Neural progenitor cell (in vitro differentiated cells): ENCODE data around the gene BICD1. TPM values are rescaled to one million over a fixed set of nuclear protein-coding genes. Genes with fewer than 3 reads are reported as not detected.

Source experiments
- DNase-seq: peaks from one replicate; pipeline ENCODE4 v3.0.0-alpha.2; 2016; ENCODE audit warnings: low spot score
- H2AFZ ChIP-seq: fragments of 200-600 bp; sonication (generic); replicated peaks from 2 replicates; pipeline ENCODE4 v1.6.1; 2016; ENCODE audit warnings: antibody characterized with exemption
- H3F3A ChIP-seq: fragments of 200-600 bp; sonication (generic); 2 replicates; pipeline ENCODE4 v1.6.1; 2016; ENCODE audit warnings: antibody characterized with exemption, low read depth
- H3K27ac ChIP-seq: fragments of 200-600 bp; sonication (generic); 2 replicates; pipeline ENCODE4 v1.5.1; 2016; ENCODE audit warnings: mild to moderate bottlenecking
- H3K27me3 ChIP-seq: fragments of 200-600 bp; sonication (generic); 2 replicates; pipeline ENCODE4 v1.6.1; 2016; ENCODE audit warnings: mild to moderate bottlenecking, moderate library complexity
- H3K36me3 ChIP-seq: fragments of 200-600 bp; sonication (generic); 2 replicates; pipeline ENCODE4 v1.5.1; 2016
- H3K4me1 ChIP-seq: fragments of 200-600 bp; sonication (generic); 2 replicates; pipeline ENCODE4 v1.6.1; 2016; ENCODE audit warnings: mixed run types
- H3K4me2 ChIP-seq: fragments of 200-600 bp; sonication (generic); 2 replicates; pipeline ENCODE4 v1.6.1; 2016
- H3K4me3 ChIP-seq: fragments of 200-600 bp; sonication (generic); 2 replicates; pipeline ENCODE4 v1.5.1; 2016
- H3K79me2 ChIP-seq: fragments of 200-600 bp; sonication (generic); 2 replicates; pipeline ENCODE4 v1.6.1; 2016; ENCODE audit warnings: low read depth
- H3K9ac ChIP-seq: fragments of 200-600 bp; sonication (generic); 2 replicates; pipeline ENCODE4 v1.6.1; 2016
- H3K9me3 ChIP-seq: fragments of 200-600 bp; sonication (generic); 2 replicates; pipeline ENCODE4 v1.5.1; 2016; ENCODE audit warnings: low read depth
- H4K20me1 ChIP-seq: fragments of 200-600 bp; sonication (generic); 2 replicates; pipeline ENCODE4 v1.6.1; 2016; ENCODE audit warnings: low read depth
- H3K27ac Mint-ChIP-seq: 3 replicates; pipeline ENCODE4 v1.8.0; 2021; ENCODE audit warnings: mixed read lengths
- H3K27me3 Mint-ChIP-seq: 2 replicates; pipeline ENCODE4 v1.8.0; 2022; ENCODE audit warnings: low read depth, mild to moderate bottlenecking, inconsistent platforms, moderate library complexity, mixed read lengths; ENCODE audit not compliant: insufficient read depth
- H3K36me3 Mint-ChIP-seq: 3 replicates; pipeline ENCODE4 v1.8.0; 2021; ENCODE audit warnings: mixed read lengths
- H3K4me1 Mint-ChIP-seq: 3 replicates; pipeline ENCODE4 v1.8.0; 2021; ENCODE audit warnings: mixed read lengths
- H3K4me3 Mint-ChIP-seq: 3 replicates; pipeline ENCODE4 v1.8.0; 2021; ENCODE audit warnings: mild to moderate bottlenecking, moderate library complexity, mixed read lengths
- H3K9me3 Mint-ChIP-seq: 3 replicates; pipeline ENCODE4 v1.8.0; 2020; ENCODE audit warnings: mixed read lengths
- CTCF ChIP-seq: fragments of 200-600 bp; sonication (generic); IDR thresholded peaks from 2 replicates; pipeline ENCODE4 v1.5.1; 2017; ENCODE audit warnings: antibody characterized with exemption, mild to moderate bottlenecking
- EZH2 ChIP-seq: fragments of 200-600 bp; sonication (generic); IDR thresholded peaks from 2 replicates; pipeline ENCODE4 v1.6.1; 2017; ENCODE audit warnings: antibody characterized with exemption, mild to moderate bottlenecking, moderate library complexity
- EZH2phosphoT487 ChIP-seq: fragments of 200-600 bp; sonication (generic); IDR thresholded peaks from 2 replicates; pipeline ENCODE4 v1.6.1; 2017; ENCODE audit warnings: antibody characterized with exemption
- total RNA-seq: library from RNA; depleted of rRNA; stranded (reverse); fragments of >200 nt; gene quantifications from 2 replicates; pipeline ENCODE4 v1.2.3, GENCODE V29; 2015; ENCODE audit warnings: low replicate concordance

The BICD1 gene
- total RNA-seq, 1 donor from 2014 or later, result 23.6 TPM

GRCh38 chr12:32400866-32401265 lies 294.2 kb downstream of the BICD1 start:
- Histone ChIP-seq H2AFZ (no peak overlapping the region), H4K20me1 (no peaks in the 10 kb centered on the region), H3K79me2 (peaks cover 59% of the 10 kb centered on the region), H3F3A (peaks cover 39% of the 10 kb centered on the region), H3K4me2 (peak overlapping the region; percentile 92), H3K9me3 (no peaks in the 10 kb centered on the region), H3K9ac (no peak overlapping the region), H3K27me3 (peaks cover 11% of the 10 kb centered on the region), H3K4me3 (peak overlapping the region; percentile 80), H3K36me3 (no peaks in the 10 kb centered on the region), H3K27ac (no peak overlapping the region), H3K4me1 (peaks cover 8% of the 10 kb centered on the region)
- no peaks in the 10 kb centered on the region for H3K36me3 Mint-ChIP-seq
- TF ChIP-seq EZH2 (no peak), CTCF (no peak), EZH2phosphoT487 (no peak)
- H3K4me1 Mint-ChIP-seq, result peaks cover 13% of the 10 kb centered on the region
- peak overlapping the region; percentile 86 for H3K4me3 Mint-ChIP-seq
- H3K27me3 Mint-ChIP-seq, result peaks cover 23% of the 10 kb centered on the region
- no peak overlapping the region for H3K27ac Mint-ChIP-seq
- H3K9me3 Mint-ChIP-seq, result no peaks in the 10 kb centered on the region
- DNase-seq, result no peak

- H4K20me1 ChIP-seq, result no peaks in the 10 kb centered on the region
- Mint-ChIP-seq H3K27ac (no peak overlapping the region), H3K27me3 (peaks cover 21% of the 10 kb centered on the region), H3K4me3 (no peak overlapping the region), H3K4me1 (peaks cover 13% of the 10 kb centered on the region), H3K36me3 (no peaks in the 10 kb centered on the region), H3K9me3 (no peaks in the 10 kb centered on the region)
- no peaks in the 10 kb centered on the region for H3K9me3 ChIP-seq
- peaks cover 11% of the 10 kb centered on the region for H3K27me3 ChIP-seq
- peaks cover 72% of the 10 kb centered on the region for H3K79me2 ChIP-seq
- no peak overlapping the region for H3K9ac ChIP-seq
- TF ChIP-seq CTCF, result no peak
- no peak for TF ChIP-seq EZH2phosphoT487
- TF ChIP-seq EZH2, result no peak
- H3K36me3 ChIP-seq, result no peaks in the 10 kb centered on the region
- no peak for DNase-seq
- no peak overlapping the region for H3K27ac ChIP-seq
- peaks cover 8% of the 10 kb centered on the region for H3K4me1 ChIP-seq
- H3K4me3 ChIP-seq, result no peak overlapping the region
- H3K4me2 ChIP-seq, result no peak overlapping the region
- no peak overlapping the region for H2AFZ ChIP-seq
- peaks cover 39% of the 10 kb centered on the region for H3F3A ChIP-seq
Observed at GRCh38 chr12:32402170-32402569, 295.5 kb downstream of the BICD1 start.

GRCh38 chr12:32402946-32403345 lies 296.3 kb downstream of the BICD1 start:
- DNase-seq, result no peak
- no peak for TF ChIP-seq EZH2phosphoT487
- TF ChIP-seq EZH2, result no peak
- no peak for TF ChIP-seq CTCF
- Histone ChIP-seq H3K4me3 (no peak overlapping the region), H3K9me3 (no peaks in the 10 kb centered on the region), H4K20me1 (no peaks in the 10 kb centered on the region), H3K27ac (no peak overlapping the region), H3K4me2 (no peak overlapping the region), H3K4me1 (peaks cover 8% of the 10 kb centered on the region), H2AFZ (no peak overlapping the region), H3F3A (peaks cover 32% of the 10 kb centered on the region), H3K27me3 (peaks cover 9% of the 10 kb centered on the region), H3K9ac (no peak overlapping the region), H3K79me2 (peaks cover 80% of the 10 kb centered on the region), H3K36me3 (no peaks in the 10 kb centered on the region)
- no peaks in the 10 kb centered on the region for H3K9me3 Mint-ChIP-seq
- H3K4me1 Mint-ChIP-seq, result peaks cover 10% of the 10 kb centered on the region
- no peaks in the 10 kb centered on the region for H3K36me3 Mint-ChIP-seq
- no peak overlapping the region for H3K4me3 Mint-ChIP-seq
- no peak overlapping the region for H3K27ac Mint-ChIP-seq
- peaks cover 17% of the 10 kb centered on the region for H3K27me3 Mint-ChIP-seq
